SK-N-SH treated with all-trans-retinoic acid at 6 μM for 48 hours (cell line): Measurements from ENCODE around the gene PLAAT3.

Experiments used
- CSRNP3 ChIP-seq: fragments of 250-450 bp; sonication (Bioruptor Pico); IDR thresholded peaks from 2 replicates; pipeline ENCODE4 v1.5.1; 2021; ENCODE audit warnings: mild to moderate bottlenecking, moderate library complexity
- ESRRG ChIP-seq: fragments of 250-450 bp; sonication (Bioruptor Pico); IDR thresholded peaks from 2 replicates; pipeline ENCODE4 v1.6.1; 2021; ENCODE audit warnings: mild to moderate bottlenecking
- PATZ1 ChIP-seq: fragments of 250-450 bp; sonication (Bioruptor Pico); IDR thresholded peaks from 2 replicates; pipeline ENCODE4 v1.8.0; 2020; ENCODE audit warnings: mild to moderate bottlenecking, moderate library complexity, borderline replicate concordance
- PPARA ChIP-seq: fragments of 250-450 bp; sonication (Bioruptor Pico); IDR thresholded peaks from 2 replicates; pipeline ENCODE4 v1.5.0; 2020; ENCODE audit warnings: mild to moderate bottlenecking, borderline replicate concordance
- RARB ChIP-seq: fragments of 250-450 bp; sonication (Bioruptor Pico); IDR thresholded peaks from 2 replicates; pipeline ENCODE4 v1.8.0; 2021; ENCODE audit warnings: mild to moderate bottlenecking, moderate library complexity
- TOX ChIP-seq: fragments of 250-450 bp; sonication (Bioruptor Pico); IDR thresholded peaks from 2 replicates; pipeline ENCODE4 v1.8.0; 2021; ENCODE audit warnings: mild to moderate bottlenecking, moderate library complexity, borderline replicate concordance
- TSHZ2 ChIP-seq: fragments of 250-450 bp; sonication (Bioruptor Pico); IDR thresholded peaks from 2 replicates; pipeline ENCODE4 v1.5.0; 2020; ENCODE audit warnings: mild to moderate bottlenecking, moderate library complexity
- ZC3H10 ChIP-seq: fragments of 250-450 bp; sonication (Bioruptor Pico); IDR thresholded peaks from 2 replicates; pipeline ENCODE4 v1.5.1; 2021; ENCODE audit warnings: mild to moderate bottlenecking, moderate library complexity
- ZFP3 ChIP-seq: fragments of 250-450 bp; sonication (Bioruptor Pico); IDR thresholded peaks from 2 replicates; pipeline ENCODE4 v1.5.0; 2020; ENCODE audit warnings: mild to moderate bottlenecking, moderate library complexity
- ZNF70 ChIP-seq: fragments of 450-650 bp; formaldehyde crosslinking; IDR thresholded peaks from 2 replicates; pipeline ENCODE4 v1.5.0; 2020; ENCODE audit warnings: mild to moderate bottlenecking, moderate library complexity

GRCh38 chr11:63623513-63624140 is 9.4 kb upstream of the PLAAT3 start:
- no peak for TF ChIP-seq ZC3H10 (CRISPR knock-in tag)
- no peak for TF ChIP-seq PPARA (CRISPR knock-in tag)
- no peak for TF ChIP-seq TSHZ2 (CRISPR knock-in tag)
- TF ChIP-seq PATZ1 (CRISPR knock-in tag) = no peak
- no peak for TF ChIP-seq TOX (CRISPR knock-in tag)
- TF ChIP-seq ZFP3 (CRISPR knock-in tag) = no peak
- TF ChIP-seq ZNF70 (CRISPR knock-in tag) = no peak
- no peak for TF ChIP-seq CSRNP3
- 0 out of 2 replicates have a peak, but pooled peaks have one; percentile 38 for TF ChIP-seq ESRRG
- no peak for TF ChIP-seq RARB (CRISPR knock-in tag)
